GM23248 (cell line): ENCODE measurements around the gene PC.

Source experiments
- EZH2 ChIP-seq: fragments of 200-600 bp; sonication (generic); IDR thresholded peaks from 2 replicates; pipeline ENCODE4 v1.6.1; 2018; ENCODE audit warnings: antibody characterized with exemption, mild to moderate bottlenecking; ENCODE audit not compliant: insufficient read depth, poor library complexity, severe bottlenecking
- EZH2phosphoT487 ChIP-seq: fragments of 200-600 bp; sonication (generic); IDR thresholded peaks from 2 replicates; pipeline ENCODE4 v1.6.1; 2018; ENCODE audit warnings: antibody characterized with exemption, moderate library complexity, mild to moderate bottlenecking, low read depth; ENCODE audit not compliant: insufficient read depth

- TF ChIP-seq EZH2, result no peak
- no peak for TF ChIP-seq EZH2phosphoT487
Measured at GRCh38 chr11:66857234-66857926, 100.8 kb downstream of the PC start.
